Measurements from ENCODE around the gene CLEC4M.

GRCh38 chr19:7762719-7763293, at the start of gene CLEC4M:
- TF ChIP-seq, protein P1, sequence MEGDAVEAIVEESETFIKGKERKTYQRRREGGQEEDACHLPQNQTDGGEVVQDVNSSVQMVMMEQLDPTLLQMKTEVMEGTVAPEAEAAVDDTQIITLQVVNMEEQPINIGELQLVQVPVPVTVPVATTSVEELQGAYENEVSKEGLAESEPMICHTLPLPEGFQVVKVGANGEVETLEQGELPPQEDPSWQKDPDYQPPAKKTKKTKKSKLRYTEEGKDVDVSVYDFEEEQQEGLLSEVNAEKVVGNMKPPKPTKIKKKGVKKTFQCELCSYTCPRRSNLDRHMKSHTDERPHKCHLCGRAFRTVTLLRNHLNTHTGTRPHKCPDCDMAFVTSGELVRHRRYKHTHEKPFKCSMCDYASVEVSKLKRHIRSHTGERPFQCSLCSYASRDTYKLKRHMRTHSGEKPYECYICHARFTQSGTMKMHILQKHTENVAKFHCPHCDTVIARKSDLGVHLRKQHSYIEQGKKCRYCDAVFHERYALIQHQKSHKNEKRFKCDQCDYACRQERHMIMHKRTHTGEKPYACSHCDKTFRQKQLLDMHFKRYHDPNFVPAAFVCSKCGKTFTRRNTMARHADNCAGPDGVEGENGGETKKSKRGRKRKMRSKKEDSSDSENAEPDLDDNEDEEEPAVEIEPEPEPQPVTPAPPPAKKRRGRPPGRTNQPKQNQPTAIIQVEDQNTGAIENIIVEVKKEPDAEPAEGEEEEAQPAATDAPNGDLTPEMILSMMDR (optimal IDR thresholded peaks at IDR 0.05 in 1 of 3, IDR thresholded peaks at IDR 0.05 in 1 of 3, conservative IDR thresholded peaks at IDR 0.05 in 1 of 3; ENCODE audit: extremely low read depth in 1 of 3, insufficient read depth in 2 of 3, low read length in 3 of 3): no peak
- TF ChIP-seq EZH2 (IDR thresholded peaks at IDR 0.05; ENCODE audit: low read length): no peak
